BJ (cell line): Measurements from ENCODE around the gene BLTP2. TPM values are rescaled to one million over a fixed set of nuclear protein-coding genes. Genes with fewer than 3 reads are reported as not detected.

Source experiments
- CTCF ChIA-PET: fragments of 350-600 bp; formaldehyde crosslinking; extraction: SDS; loops from one replicate; lab custom pipeline; 2021; ENCODE audit warnings: antibody characterized with exemption, inconsistent platforms; lab: Yijun Ruan, JAX
- POLR2A ChIA-PET: fragments of 300-600 bp; sonication (Branson Sonifier 250); formaldehyde crosslinking; extraction: SDS; loops from one replicate; lab custom pipeline; 2021; ENCODE audit warnings: antibody characterized with exemption; lab: Charles Lee
- DNase-seq: peaks from one replicate; pipeline ENCODE4 v3.0.0-alpha.2; 2011; ENCODE audit warnings: low read depth
- H3K27me3 ChIP-seq: 2 replicates; pipeline ENCODE4 v1.6.0; 2011; ENCODE audit warnings: low read length; ENCODE audit not compliant: control insufficient read depth, insufficient read depth
- H3K36me3 ChIP-seq: 2 replicates; pipeline ENCODE4 v1.5.1; 2011; ENCODE audit warnings: low read length; ENCODE audit not compliant: control insufficient read depth, insufficient read depth
- H3K4me3 ChIP-seq: 2 replicates; pipeline ENCODE4 v1.5.1; 2011; ENCODE audit warnings: low read depth, mild to moderate bottlenecking, control low read depth, low read length
- CTCF ChIP-seq: IDR thresholded peaks from 2 replicates; pipeline ENCODE4 v1.5.1; 2011; ENCODE audit warnings: low read depth, mild to moderate bottlenecking, control low read depth, inconsistent platforms, low read length, moderate library complexity; ENCODE audit not compliant: insufficient read depth
- polyA plus RNA-seq: library from polyadenylated mRNA; depleted of rRNA; stranded (reverse); fragments of >200 nt; gene quantifications from 2 replicates; pipeline ENCODE4 v1.2.3, GENCODE V29; 2011

Gene BLTP2
- polyA plus RNA-seq, 1 experiment, result 206 TPM

GRCh38 chr17:28648698-28649097 is 3.7 kb upstream of the BLTP2 start:
- peaks cover 4% of the 10 kb centered on the region for H3K36me3 ChIP-seq
- ChIA-PET POLR2A (no interaction called here), CTCF (interaction anchor here (0.8 to 1.3 kb wide), 3 partner anchors 9 to 12 kb away, joined by 5 read pairs; no protein-coding TSS in a partner anchor)
- H3K4me3 ChIP-seq, result no peak overlapping the region
- no peaks in the 10 kb centered on the region for H3K27me3 ChIP-seq
- no peak for TF ChIP-seq CTCF
- no peak for DNase-seq

- POLR2A ChIA-PET, result no interaction called here
- H3K4me3 ChIP-seq, result no peak overlapping the region
- DNase-seq, result no peak
Observed at GRCh38 chr17:28646039-28646754, 1.2 kb upstream of the BLTP2 start.

GRCh38 chr17:28645576-28645939 is 600 bp upstream of the BLTP2 start:
- DNase-seq, result no peak

More at GRCh38 chr17:28646039-28646754, 1.2 kb upstream of the BLTP2 start:
- peaks cover 12% of the 10 kb centered on the region for H3K36me3 ChIP-seq
- no peak for TF ChIP-seq CTCF
- CTCF ChIA-PET, result interaction anchor here (0.6 to 1.6 kb wide), 13 partner anchors 8 to 530 kb away, joined by 3 to 13 read pairs (median 4); partner anchors contain the start of genes SDF2, SUPT6H and TLCD1
- no peaks in the 10 kb centered on the region for H3K27me3 ChIP-seq

GRCh38 chr17:28643983-28644786 is 773 bp downstream of the BLTP2 start:
- TF ChIP-seq CTCF, result peak; percentile 57
- ChIA-PET POLR2A (interaction anchor here (1.1 kb wide), 1 partner anchor 67 kb away, joined by 3 read pairs; no protein-coding TSS in a partner anchor), CTCF (interaction anchor here (0.9 to 4.1 kb wide), 14 partner anchors 9 to 473 kb away, joined by 3 to 27 read pairs (median 4); partner anchors contain the start of genes PIGS, SDF2, SUPT6H and TLCD1)
- Histone ChIP-seq H3K27me3 (no peaks in the 10 kb centered on the region), H3K36me3 (peaks cover 20% of the 10 kb centered on the region), H3K4me3 (peak overlapping the region; percentile 90)
- no peak for DNase-seq

More at GRCh38 chr17:28645576-28645939, 600 bp upstream of the BLTP2 start:
- Histone ChIP-seq H3K4me3 (peak overlapping the region; percentile 90), H3K27me3 (no peaks in the 10 kb centered on the region), H3K36me3 (peaks cover 12% of the 10 kb centered on the region)
- ChIA-PET CTCF (interaction anchor here (0.7 to 4.1 kb wide), 6 partner anchors 11 to 308 kb away, joined by 3 to 27 read pairs (median 4); no protein-coding TSS in a partner anchor), POLR2A (interaction anchor here (0.6 to 1.1 kb wide), 3 partner anchors 12 to 1988 kb away, joined by 3 to 4 read pairs (median 3); no protein-coding TSS in a partner anchor)
- TF ChIP-seq CTCF, result no peak
